AG09319 (cell line): Measurements from ENCODE around the gene KIF18B.

Experiments
- DNase-seq: peaks from one replicate; pipeline ENCODE4 v3.0.0-alpha.2; 2010; ENCODE audit warnings: low read depth; ENCODE audit errors: extremely low read depth
- CTCF ChIP-seq: IDR thresholded peaks from 2 replicates; pipeline ENCODE4 v1.5.1; 2011; ENCODE audit warnings: low read depth, mild to moderate bottlenecking, inconsistent platforms, low read length, moderate library complexity

Gene KIF18B

GRCh38 chr17:44977814-44978550, 30.4 kb upstream of the KIF18B start:
- TF ChIP-seq CTCF: no peak
- no peak for DNase-seq

- TF ChIP-seq CTCF: no peak
- no peak for DNase-seq
Measured at GRCh38 chr17:44977065-44977464, 29.5 kb upstream of the KIF18B start.

GRCh38 chr17:44976206-44976605, 28.6 kb upstream of the KIF18B start:
- no peak for DNase-seq

GRCh38 chr17:44972953-44973352, 25.4 kb upstream of the KIF18B start:
- DNase-seq: no peak
- no peak for TF ChIP-seq CTCF

More at GRCh38 chr17:44976206-44976605, 28.6 kb upstream of the KIF18B start:
- no peak for TF ChIP-seq CTCF

GRCh38 chr17:44971776-44972483, 24.4 kb upstream of the KIF18B start:
- TF ChIP-seq CTCF: no peak
- no peak for DNase-seq

GRCh38 chr17:44970136-44970741, 22.7 kb upstream of the KIF18B start:
- no peak for TF ChIP-seq CTCF
- DNase-seq: no peak

GRCh38 chr17:44969144-44969780, 21.7 kb upstream of the KIF18B start:
- TF ChIP-seq CTCF: no peak
- DNase-seq: no peak
